Measurements from ENCODE around the gene CARD14. TPM values are rescaled to one million over a fixed set of nuclear protein-coding genes. Genes with fewer than 3 reads are reported as not detected.

The CARD14 gene
- total RNA-seq, 1 experiment from 2014 or later: 16.5 TPM

DNA sequence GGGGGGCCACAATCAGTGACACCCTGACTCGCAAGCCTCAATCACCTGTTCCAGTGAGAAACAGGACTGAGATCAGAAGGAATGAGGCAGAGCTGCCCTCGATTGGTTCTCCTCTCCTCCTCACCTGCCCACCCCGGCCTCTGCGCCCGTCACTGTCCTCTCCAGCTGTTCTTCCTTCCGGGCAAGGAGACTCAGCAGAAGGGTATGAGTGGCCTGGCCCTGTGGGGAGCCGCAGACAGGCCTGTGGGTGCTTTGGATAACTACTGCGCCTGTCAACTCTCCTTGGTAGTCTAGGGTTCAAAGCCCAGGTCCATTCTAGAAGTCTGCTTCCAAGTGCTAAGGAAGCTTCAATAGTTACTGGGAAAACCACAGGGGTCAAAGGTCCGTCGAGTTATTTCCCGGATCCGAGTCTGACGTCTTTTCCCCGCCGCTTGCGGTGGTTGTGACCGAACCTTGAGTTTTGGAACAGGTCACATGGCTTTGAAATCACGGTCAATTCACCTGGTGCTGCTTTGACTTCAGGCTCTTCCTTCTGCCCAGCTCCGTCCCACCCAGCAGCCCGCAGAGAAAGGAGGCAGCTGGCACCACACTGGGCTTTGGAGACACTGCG is 8.3 kb downstream of the CARD14 start:
- H3K4me2 ChIP-seq: no peak overlapping the region
- H2AFZ ChIP-seq: no peak overlapping the region
- DNase-seq: no peak
- ChIA-PET POLR2A (ENCODE audit: unreplicated experiment) (interaction anchor here (0.6 kb wide), 1 partner anchor 1322 kb away, joined by 3 read pairs; no protein-coding TSS in a partner anchor), CTCF (no interaction called here)
- H3K9me2 ChIP-seq (ENCODE audit: insufficient read depth): no peaks in the 10 kb centered on the region
- TF ChIP-seq EZH2 (IDR thresholded peaks at IDR 0.05; ENCODE audit: low read depth) (no peak), CTCF (conservative IDR thresholded peaks at IDR 0.05) (no peak)
- no peak overlapping the region for H3K4me3 ChIP-seq
- no TSS peak for BruUV-seq (replicated peaks)
- no peak overlapping the region for H3K27ac ChIP-seq
- no peaks in the 10 kb centered on the region for H3F3A ChIP-seq (ENCODE audit: insufficient read depth, low read depth)
- H3K9me3 ChIP-seq (ENCODE audit: insufficient read depth, low read depth): no peaks in the 10 kb centered on the region
- H3K36me3 ChIP-seq (ENCODE audit: low read depth): no peaks in the 10 kb centered on the region
- intact Hi-C loops (cut with micrococcal nuclease; ENCODE audit: unreplicated experiment): no loop called here
- H3K79me2 ChIP-seq (ENCODE audit: low read depth): no peaks in the 10 kb centered on the region
- H3K27me3 ChIP-seq (ENCODE audit: insufficient read depth, low read depth): no peaks in the 10 kb centered on the region
- no peaks in the 10 kb centered on the region for H4K20me1 ChIP-seq (ENCODE audit: insufficient read depth)
- H3K4me1 ChIP-seq (replicated peaks; ENCODE audit: insufficient read depth): 0 out of 2 replicates have a peak, but pooled peaks cover 6% of the 10 kb centered on the region

DNA sequence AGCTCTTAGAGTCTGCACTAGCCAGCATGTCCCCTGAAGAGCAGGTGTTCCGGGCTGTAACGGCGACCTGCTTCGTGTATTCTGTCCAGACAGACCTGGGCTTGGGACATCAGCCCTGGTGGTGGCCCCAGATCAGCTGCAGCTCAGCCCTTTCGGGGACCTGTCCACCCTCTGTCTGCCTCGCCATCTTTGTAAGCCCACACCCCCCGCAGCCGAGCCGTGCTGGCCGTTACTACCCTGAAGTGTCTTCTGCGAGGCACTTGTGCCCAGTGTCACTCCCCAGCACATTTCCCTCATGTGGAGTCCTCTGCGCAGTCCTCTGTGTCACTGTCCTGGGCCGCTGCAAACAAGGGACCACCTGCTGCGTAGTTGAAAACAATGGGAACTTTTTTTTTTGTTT is 10.4 kb downstream of the CARD14 start:
- Histone ChIP-seq H3K27ac (no peak overlapping the region), H3K79me2 (ENCODE audit: low read depth) (no peaks in the 10 kb centered on the region), H3F3A (ENCODE audit: insufficient read depth, low read depth) (no peaks in the 10 kb centered on the region), H3K27me3 (ENCODE audit: insufficient read depth, low read depth) (no peaks in the 10 kb centered on the region), H3K9me2 (ENCODE audit: insufficient read depth) (no peaks in the 10 kb centered on the region), H4K20me1 (ENCODE audit: insufficient read depth) (no peaks in the 10 kb centered on the region), H2AFZ (no peak overlapping the region), H3K4me3 (no peak overlapping the region), H3K36me3 (ENCODE audit: low read depth) (no peaks in the 10 kb centered on the region), H3K4me1 (replicated peaks; ENCODE audit: insufficient read depth) (0 out of 2 replicates have a peak, but pooled peaks cover 2% of the 10 kb centered on the region), H3K9me3 (ENCODE audit: insufficient read depth, low read depth) (no peaks in the 10 kb centered on the region), H3K4me2 (no peak overlapping the region)
- intact Hi-C loops (cut with micrococcal nuclease; ENCODE audit: unreplicated experiment): no loop called here
- ChIA-PET CTCF (no interaction called here), POLR2A (ENCODE audit: unreplicated experiment) (no interaction called here)
- no TSS peak for BruUV-seq (replicated peaks)
- TF ChIP-seq EZH2 (IDR thresholded peaks at IDR 0.05; ENCODE audit: low read depth): no peak
- TF ChIP-seq CTCF (conservative IDR thresholded peaks at IDR 0.05): no peak
- DNase-seq: no peak

GRCh38 chr17:80181431-80181830 is 11.6 kb downstream of the CARD14 start:
- no peak for TF ChIP-seq CTCF (conservative IDR thresholded peaks at IDR 0.05)
- no peak overlapping the region for H3K4me3 ChIP-seq

More at GRCh38 chr17:80181431-80181830, 11.6 kb downstream of the CARD14 start:
- CTCF ChIA-PET: no interaction called here
- Histone ChIP-seq H3K4me1 (replicated peaks; ENCODE audit: insufficient read depth) (no peaks in the 10 kb centered on the region), H3K4me2 (no peak overlapping the region), H3F3A (ENCODE audit: insufficient read depth, low read depth) (no peaks in the 10 kb centered on the region), H3K27me3 (ENCODE audit: insufficient read depth, low read depth) (no peaks in the 10 kb centered on the region), H3K9me2 (ENCODE audit: insufficient read depth) (no peaks in the 10 kb centered on the region), H3K27ac (no peak overlapping the region), H3K36me3 (ENCODE audit: low read depth) (no peaks in the 10 kb centered on the region), H3K9me3 (ENCODE audit: insufficient read depth, low read depth) (no peaks in the 10 kb centered on the region), H3K79me2 (ENCODE audit: low read depth) (no peaks in the 10 kb centered on the region), H2AFZ (no peak overlapping the region), H4K20me1 (ENCODE audit: insufficient read depth) (no peaks in the 10 kb centered on the region)
- POLR2A ChIA-PET (ENCODE audit: unreplicated experiment): no interaction called here
- no peak for DNase-seq
- intact Hi-C loops (cut with micrococcal nuclease; ENCODE audit: unreplicated experiment): no loop called here
- BruUV-seq (replicated peaks): no TSS peak

Data from PC-9 (cell line).